Measurements from ENCODE around the gene ZBTB47. TPM values are rescaled to one million over a fixed set of nuclear protein-coding genes. Genes with fewer than 3 reads are reported as not detected.

Gene ZBTB47
- total and polyA plus RNA-seq, 10 of the 15 experiments (the other 5 are each of a cell fraction or from before 2014, with no cell fraction given): 0.04 to 3.4 (median 1.0) TPM; not detected in 1

- TF ChIP-seq PKNOX1 (IDR thresholded peaks at IDR 0.05): no peak
- peak in 1 of 2 experiments; percentile 54; a peak in 1 of 4 replicates for TF ChIP-seq BHLHE40 (IDR thresholded peaks at IDR 0.05; ENCODE audit: borderline replicate concordance in 1 of 2, low read depth in 2 of 2, low read length in 1 of 2)
- no peak for TF ChIP-seq MYC (IDR thresholded peaks at IDR 0.05; ENCODE audit: insufficient read depth, insufficient read length, insufficient replicate concordance, low read length, severe bottlenecking)
- no peak for TF ChIP-seq TBL1XR1 (IDR thresholded peaks at IDR 0.05; ENCODE audit: low read depth, low read length)
- TF ChIP-seq ZNF384 (IDR thresholded peaks at IDR 0.05; ENCODE audit: borderline replicate concordance, low read depth, low read length): no peak
- TF ChIP-seq SMARCA5 (IDR thresholded peaks at IDR 0.05): peak; percentile 81; the same call in 1 of the 2 replicates
- TF ChIP-seq IKZF1 (conservative IDR thresholded peaks at IDR 0.05): peak; percentile 78
- TF ChIP-seq YY1 (IDR thresholded peaks at IDR 0.05; ENCODE audit: low read depth, low read length): peak; percentile 18; the same call in 1 of the 2 replicates
- no peak for TF ChIP-seq RAD51 (IDR thresholded peaks at IDR 0.05)
- no peak for TF ChIP-seq SMC3 (IDR thresholded peaks at IDR 0.05; ENCODE audit: borderline replicate concordance, low read length)
- TF ChIP-seq NKRF (conservative IDR thresholded peaks at IDR 0.05): 0 out of 2 replicates have a peak, but pooled peaks have one; percentile 38
- TF ChIP-seq DPF2 (IDR thresholded peaks at IDR 0.05): peak; percentile 34; the same call in 1 of the 2 replicates
- TF ChIP-seq NFIC (IDR thresholded peaks at IDR 0.05; ENCODE audit: low read depth, low read length): no peak
- TF ChIP-seq PRDM15 (CRISPR knock-in tag; IDR thresholded peaks at IDR 0.05): no peak
- no peak for TF ChIP-seq ZNF687 (IDR thresholded peaks at IDR 0.05)
- no peak for TF ChIP-seq HDGF (IDR thresholded peaks at IDR 0.05)
These were observed 1.1 kb downstream of the ZBTB47 start (continued) for GRCh38 chr3:42654331-42655201.

Data from GM12878 (cell line).